IgD-negative memory B cell (primary cell): Measurements from ENCODE around the gene PHF21A. TPM values are rescaled to one million over a fixed set of nuclear protein-coding genes. Genes with fewer than 3 reads are reported as not detected.
"Not testable (repeated sequence)": the region's sequence is repeated elsewhere in the genome, so short reads cannot be mapped to it uniquely, and the experiment has no call there.

Experiments used
- H3K27ac Mint-ChIP-seq, 3 donors: one replicate each; pipeline ENCODE4 v1.8.0; 2020 to 2022; ENCODE audit warnings: mild to moderate bottlenecking in 3 of 3, mixed read lengths in 3 of 3, moderate library complexity in 1 of 3
- H3K27me3 Mint-ChIP-seq: one replicate; pipeline ENCODE4 v1.8.0; 2021; ENCODE audit warnings: mixed read lengths
- H3K36me3 Mint-ChIP-seq: one replicate; pipeline ENCODE4 v1.8.0; 2020; ENCODE audit warnings: mild to moderate bottlenecking, mixed read lengths
- H3K4me1 Mint-ChIP-seq, 3 donors: one replicate each; pipeline ENCODE4 v1.8.0; 2020 to 2022; ENCODE audit warnings: mixed read lengths in 3 of 3, mild to moderate bottlenecking in 1 of 3
- H3K4me3 Mint-ChIP-seq, 4 donors: one replicate each; pipeline ENCODE4 v1.8.0; 2020 to 2022; ENCODE audit warnings: mild to moderate bottlenecking in 4 of 4, mixed read lengths in 4 of 4, moderate library complexity in 3 of 4
- H3K9me3 Mint-ChIP-seq, 3 donors: one replicate each; pipeline ENCODE4 v1.8.0; 2020 to 2021; ENCODE audit warnings: mixed read lengths in 3 of 3, mild to moderate bottlenecking in 1 of 3
- polyA plus RNA-seq: library from polyadenylated mRNA; unstranded; fragments of 300-500 nt; fragmentation: Illumina TruSeq; gene quantifications from one replicate; pipeline ENCODE4 v1.2.3, GENCODE V29; 2021

The PHF21A gene
- polyA plus RNA-seq, 1 donor from 2014 or later = 17.2 TPM

- Mint-ChIP-seq H3K27ac (peak within 1 kb of the TSS in 1 of 3 donors; percentile 29), H3K9me3 (no peaks in the 10 kb centered on the region), H3K4me1 (peaks cover 4 to 7% (median 4%) of the 10 kb centered on the region in 3 donors), H3K27me3 (no peaks in the 10 kb centered on the region), H3K4me3 (no peak within 1 kb of the TSS), H3K36me3 (peaks cover 2% of the 10 kb centered on the region)
These were observed 214.2 kb downstream of the PHF21A start, which contains the start of gene FREY1 for GRCh38 chr11:45906965-45907611. Gene FREY1 (minus strand): TSS chr11:45907271. CDS start chr11:45907245, 26 bp downstream.

- Mint-ChIP-seq H3K4me1 (peaks cover 4 to 7% (median 4%) of the 10 kb centered on the region in 3 donors), H3K36me3 (peaks cover 2% of the 10 kb centered on the region), H3K27ac (no peak overlapping the region), H3K4me3 (no peak overlapping the region), H3K27me3 (peaks cover 2% of the 10 kb centered on the region), H3K9me3 (no peaks in the 10 kb centered on the region)
These were observed 215.1 kb downstream of the PHF21A start for GRCh38 chr11:45906096-45906682.

GRCh38 chr11:45905576-45905975, 215.7 kb downstream of the PHF21A start:
- not testable (repeated sequence) for H3K27me3 Mint-ChIP-seq, H3K4me1 Mint-ChIP-seq, H3K36me3 Mint-ChIP-seq, H3K9me3 Mint-ChIP-seq
- Mint-ChIP-seq H3K4me3 (peak overlapping the region in 1 of 4 donors; percentile 26), H3K27ac (peak overlapping the region in 1 of 3 donors; percentile 51)

GRCh38 chr11:45905095-45905494, 216.2 kb downstream of the PHF21A start:
- H3K9me3 Mint-ChIP-seq = no peaks in the 10 kb centered on the region
- peaks cover 2% of the 10 kb centered on the region for H3K36me3 Mint-ChIP-seq
- peaks cover 4 to 7% (median 4%) of the 10 kb centered on the region in 3 donors for H3K4me1 Mint-ChIP-seq
- peak overlapping the region in 1 of 4 donors; percentile 26 for H3K4me3 Mint-ChIP-seq
- peaks cover 7% of the 10 kb centered on the region for H3K27me3 Mint-ChIP-seq
- H3K27ac Mint-ChIP-seq = peak overlapping the region in 1 of 3 donors; percentile 51

- Mint-ChIP-seq H3K4me3 (peak overlapping the region in 1 of 4 donors; percentile 60), H3K27ac (peak overlapping the region in 1 of 3 donors; percentile 51), H3K4me1 (peaks cover 4 to 7% (median 4%) of the 10 kb centered on the region in 3 donors)
These were observed 216.8 kb downstream of the PHF21A start for GRCh38 chr11:45904309-45904915.

GRCh38 chr11:45902452-45903380, 218.5 kb downstream of the PHF21A start:
- H3K36me3 Mint-ChIP-seq = peaks cover 2% of the 10 kb centered on the region
- H3K9me3 Mint-ChIP-seq = no peaks in the 10 kb centered on the region
- peak overlapping the region in 1 of 3 donors; percentile 51 for H3K27ac Mint-ChIP-seq
- H3K4me3 Mint-ChIP-seq = peak overlapping the region in 1 of 4 donors; percentile 55
- peaks cover 4 to 7% (median 6%) of the 10 kb centered on the region in 3 donors for H3K4me1 Mint-ChIP-seq
- peaks cover 9% of the 10 kb centered on the region for H3K27me3 Mint-ChIP-seq

More at GRCh38 chr11:45904309-45904915, 216.8 kb downstream of the PHF21A start:
- no peaks in the 10 kb centered on the region for H3K9me3 Mint-ChIP-seq
- H3K36me3 Mint-ChIP-seq = peaks cover 2% of the 10 kb centered on the region
- peaks cover 7% of the 10 kb centered on the region for H3K27me3 Mint-ChIP-seq

GRCh38 chr11:45901626-45902025, 219.6 kb downstream of the PHF21A start:
- no peaks in the 10 kb centered on the region for H3K9me3 Mint-ChIP-seq
- peak overlapping the region in 2 of 3 donors; percentile 32 to 60 for H3K27ac Mint-ChIP-seq
- H3K4me1 Mint-ChIP-seq = peaks cover 0 to 6% (median 4%) of the 10 kb centered on the region in 3 donors
- peaks cover 12% of the 10 kb centered on the region for H3K27me3 Mint-ChIP-seq
- peak overlapping the region in 1 of 4 donors; percentile 75 for H3K4me3 Mint-ChIP-seq
- H3K36me3 Mint-ChIP-seq = no peaks in the 10 kb centered on the region

- Mint-ChIP-seq H3K4me1 (peaks cover 0 to 2% (median 2%) of the 10 kb centered on the region in 3 donors), H3K27ac (peak overlapping the region in 2 of 3 donors; percentile 32 to 60), H3K4me3 (peak overlapping the region; percentile 65 to 82 (median 76)), H3K9me3 (no peaks in the 10 kb centered on the region), H3K27me3 (peaks cover 15% of the 10 kb centered on the region), H3K36me3 (no peaks in the 10 kb centered on the region)
These were observed 220.2 kb downstream of the PHF21A start for GRCh38 chr11:45900916-45901617.

GRCh38 chr11:45900175-45900800, 221.0 kb downstream of the PHF21A start:
- Mint-ChIP-seq H3K27me3 (peaks cover 15% of the 10 kb centered on the region), H3K27ac (peak overlapping the region in 1 of 3 donors; percentile 32), H3K4me3 (peak overlapping the region; percentile 65 to 82 (median 76))
- not testable (repeated sequence) for H3K36me3 Mint-ChIP-seq, H3K4me1 Mint-ChIP-seq, H3K9me3 Mint-ChIP-seq

GRCh38 chr11:45899448-45900174, 221.6 kb downstream of the PHF21A start:
- no peaks in the 10 kb centered on the region for H3K9me3 Mint-ChIP-seq
- peaks cover 0 to 2% (median 2%) of the 10 kb centered on the region in 3 donors for H3K4me1 Mint-ChIP-seq
- peaks cover 20% of the 10 kb centered on the region for H3K27me3 Mint-ChIP-seq
- peak overlapping the region in 2 of 3 donors; percentile 19 to 56 for H3K27ac Mint-ChIP-seq
- peak overlapping the region; percentile 68 to 90 (median 72) for H3K4me3 Mint-ChIP-seq
- H3K36me3 Mint-ChIP-seq = peaks cover 3% of the 10 kb centered on the region

- Mint-ChIP-seq H3K9me3 (no peaks in the 10 kb centered on the region), H3K36me3 (peaks cover 3% of the 10 kb centered on the region), H3K27me3 (peaks cover 25% of the 10 kb centered on the region), H3K27ac (peak overlapping the region in 2 of 3 donors; percentile 39 to 56), H3K4me1 (peaks cover 0 to 2% (median 2%) of the 10 kb centered on the region in 3 donors), H3K4me3 (peak overlapping the region; percentile 68 to 90 (median 72))
These were observed 222.2 kb downstream of the PHF21A start for GRCh38 chr11:45899086-45899447.

GRCh38 chr11:45897556-45897955, 223.7 kb downstream of the PHF21A start:
- peaks cover 0 to 2% (median 2%) of the 10 kb centered on the region in 3 donors for H3K4me1 Mint-ChIP-seq
- H3K27ac Mint-ChIP-seq = no peak overlapping the region
- peaks cover 3% of the 10 kb centered on the region for H3K36me3 Mint-ChIP-seq
- no peaks in the 10 kb centered on the region for H3K9me3 Mint-ChIP-seq
- peak overlapping the region in 1 of 4 donors; percentile 28 for H3K4me3 Mint-ChIP-seq
- H3K27me3 Mint-ChIP-seq = peaks cover 28% of the 10 kb centered on the region

- peaks cover 27% of the 10 kb centered on the region for H3K27me3 Mint-ChIP-seq
- peaks cover 0 to 2% (median 2%) of the 10 kb centered on the region in 3 donors for H3K4me1 Mint-ChIP-seq
- no peak overlapping the region for H3K27ac Mint-ChIP-seq
- H3K9me3 Mint-ChIP-seq = no peaks in the 10 kb centered on the region
- H3K36me3 Mint-ChIP-seq = peaks cover 3% of the 10 kb centered on the region
- H3K4me3 Mint-ChIP-seq = no peak overlapping the region
These were observed 224.8 kb downstream of the PHF21A start for GRCh38 chr11:45896422-45896984.
